Lower lobe of right lung (tissue), 2 donors: ENCODE results near the gene TENM4. TPM values are rescaled to one million over a fixed set of nuclear protein-coding genes. Genes with fewer than 3 reads are reported as not detected.

Experiments used
- ATAC-seq, 2 donors: fragments of 200-7000 bp; cut with Tn5 transposase; one replicate each; pipeline ENCODE4 v1.9.1; 2020 to 2022; ENCODE audit warnings: mild to moderate bottlenecking in 2 of 2, moderate library complexity in 2 of 2
- DNase-seq: peaks from one replicate; pipeline ENCODE4 v3.0.0-alpha.2; 2020
- H3K27ac ChIP-seq: fragments of 200-600 bp; one replicate; pipeline ENCODE4 v1.8.0; 2022
- H3K27me3 ChIP-seq: fragments of 200-600 bp; one replicate; pipeline ENCODE4 v1.8.0; 2022; ENCODE audit warnings: low read depth
- H3K36me3 ChIP-seq: fragments of 200-600 bp; one replicate; pipeline ENCODE4 v1.8.0; 2022; ENCODE audit warnings: mild to moderate bottlenecking
- H3K4me1 ChIP-seq: fragments of 200-600 bp; one replicate; pipeline ENCODE4 v1.8.0; 2022
- H3K4me3 ChIP-seq: fragments of 200-600 bp; one replicate; pipeline ENCODE4 v1.8.0; 2022; ENCODE audit warnings: mild to moderate bottlenecking
- H3K9me3 ChIP-seq: fragments of 200-600 bp; one replicate; pipeline ENCODE4 v1.8.0; 2022
- intact Hi-C: fragments of 100-400 bp; cut with DNase I; formaldehyde crosslinking; loops from one replicate; pipeline ENCODE4 v1.11.0; 2022
- total RNA-seq: library from RNA; stranded (reverse); fragmentation: NEBNext Ultra II Directional; extraction: Animal tissue kit (Norgen Biotek cat#: 25700); gene quantifications from one replicate; pipeline ENCODE4 v1.2.1, GENCODE V29; 2021
- TF ChIP-seq, protein P1 (sequence below): fragments of 200-600 bp; IDR thresholded peaks from one replicate; pipeline ENCODE4 v1.8.0; 2022; ENCODE audit warnings: antibody characterized with exemption, mild to moderate bottlenecking
- donor health status: DM: no; HTN: yes; CAD: no; lungs with severe emphysema.

The TENM4 gene
- total RNA-seq, 1 donor from 2014 or later, result 1.1 TPM

DNA sequence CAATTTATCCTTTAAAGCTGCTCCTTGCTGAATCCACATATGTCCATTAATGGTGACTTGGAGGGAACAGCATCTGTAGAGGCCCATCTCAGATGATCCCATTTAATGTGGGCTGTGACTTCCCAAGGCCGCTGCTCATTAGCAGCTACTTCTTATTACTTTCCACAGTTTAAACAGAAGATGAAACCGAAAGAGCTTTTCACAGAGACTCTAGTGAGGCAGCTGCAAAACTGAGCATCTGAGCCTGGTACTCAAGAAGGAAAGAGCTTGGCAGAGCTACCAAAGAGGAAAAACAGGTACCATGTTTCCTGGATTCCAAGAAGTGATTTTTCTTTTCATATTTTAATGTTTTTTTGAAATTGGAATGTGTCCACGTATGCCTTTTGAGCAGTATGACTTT, 755.7 kb downstream of the TENM4 start:
- intact Hi-C loops, result no loop called here
- Histone ChIP-seq H3K27ac (no peak overlapping the region), H3K4me3 (no peak overlapping the region), H3K27me3 (no peaks in the 10 kb centered on the region), H3K4me1 (no peaks in the 10 kb centered on the region), H3K36me3 (no peaks in the 10 kb centered on the region), H3K9me3 (no peaks in the 10 kb centered on the region)
- ATAC-seq (no peak), DNase-seq (no peak)
- TF ChIP-seq, protein P1, sequence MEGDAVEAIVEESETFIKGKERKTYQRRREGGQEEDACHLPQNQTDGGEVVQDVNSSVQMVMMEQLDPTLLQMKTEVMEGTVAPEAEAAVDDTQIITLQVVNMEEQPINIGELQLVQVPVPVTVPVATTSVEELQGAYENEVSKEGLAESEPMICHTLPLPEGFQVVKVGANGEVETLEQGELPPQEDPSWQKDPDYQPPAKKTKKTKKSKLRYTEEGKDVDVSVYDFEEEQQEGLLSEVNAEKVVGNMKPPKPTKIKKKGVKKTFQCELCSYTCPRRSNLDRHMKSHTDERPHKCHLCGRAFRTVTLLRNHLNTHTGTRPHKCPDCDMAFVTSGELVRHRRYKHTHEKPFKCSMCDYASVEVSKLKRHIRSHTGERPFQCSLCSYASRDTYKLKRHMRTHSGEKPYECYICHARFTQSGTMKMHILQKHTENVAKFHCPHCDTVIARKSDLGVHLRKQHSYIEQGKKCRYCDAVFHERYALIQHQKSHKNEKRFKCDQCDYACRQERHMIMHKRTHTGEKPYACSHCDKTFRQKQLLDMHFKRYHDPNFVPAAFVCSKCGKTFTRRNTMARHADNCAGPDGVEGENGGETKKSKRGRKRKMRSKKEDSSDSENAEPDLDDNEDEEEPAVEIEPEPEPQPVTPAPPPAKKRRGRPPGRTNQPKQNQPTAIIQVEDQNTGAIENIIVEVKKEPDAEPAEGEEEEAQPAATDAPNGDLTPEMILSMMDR, result no peak

DNA sequence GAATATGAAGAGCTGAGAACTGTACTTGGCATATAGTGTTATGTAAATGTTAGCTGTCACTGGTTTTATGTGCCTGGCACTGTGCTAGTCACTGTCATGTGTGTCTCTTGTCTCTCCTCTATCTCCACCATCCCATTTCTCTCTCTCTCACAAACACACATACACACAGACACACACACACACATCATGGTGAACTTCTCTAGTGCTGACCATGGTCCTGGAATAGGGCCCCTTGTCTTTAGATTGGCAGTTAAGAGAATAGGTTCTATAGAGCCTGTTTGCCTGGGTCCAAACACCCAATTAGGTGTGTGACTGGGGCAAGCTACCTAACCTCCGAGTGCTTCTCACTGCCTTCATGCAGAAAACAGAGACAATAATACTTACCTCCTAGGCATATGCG, 756.5 kb downstream of the TENM4 start:
- no peaks in the 10 kb centered on the region for H3K36me3 ChIP-seq
- no peaks in the 10 kb centered on the region for H3K9me3 ChIP-seq
- ATAC-seq (no peak), DNase-seq (no peak)
- H3K27ac ChIP-seq, result no peak overlapping the region
- intact Hi-C loops, result no loop called here
- no peak overlapping the region for H3K4me3 ChIP-seq
- no peaks in the 10 kb centered on the region for H3K4me1 ChIP-seq
- TF ChIP-seq, protein P1, result no peak
- H3K27me3 ChIP-seq, result no peaks in the 10 kb centered on the region

DNA sequence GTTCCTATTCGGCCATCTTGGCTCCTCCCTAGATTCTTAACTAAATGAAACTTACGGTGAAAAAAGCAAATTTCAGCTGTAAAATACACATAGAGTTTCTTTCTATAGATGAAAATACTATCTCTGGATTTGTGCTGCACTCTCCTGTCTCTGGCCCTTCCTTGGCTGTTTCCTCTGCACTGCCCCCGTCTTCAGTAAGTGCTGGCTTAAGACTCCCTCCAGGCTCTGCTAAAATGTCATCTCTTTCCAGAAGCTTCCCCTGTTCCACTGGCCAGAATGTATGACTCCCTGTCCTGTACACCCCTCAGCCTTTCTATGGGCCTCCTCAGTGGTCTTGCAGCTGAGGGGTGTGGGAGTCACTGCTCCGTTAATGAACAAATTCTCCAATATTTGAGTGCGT, 757.1 kb downstream of the TENM4 start:
- H3K4me1 ChIP-seq, result no peaks in the 10 kb centered on the region
- H3K27ac ChIP-seq, result no peak overlapping the region
- TF ChIP-seq, protein P1, result no peak
- intact Hi-C loops, result no loop called here
- no peak overlapping the region for H3K4me3 ChIP-seq
- no peaks in the 10 kb centered on the region for H3K9me3 ChIP-seq
- no peak for DNase-seq
- no peak for ATAC-seq
- H3K36me3 ChIP-seq, result no peaks in the 10 kb centered on the region
- H3K27me3 ChIP-seq, result no peaks in the 10 kb centered on the region

DNA sequence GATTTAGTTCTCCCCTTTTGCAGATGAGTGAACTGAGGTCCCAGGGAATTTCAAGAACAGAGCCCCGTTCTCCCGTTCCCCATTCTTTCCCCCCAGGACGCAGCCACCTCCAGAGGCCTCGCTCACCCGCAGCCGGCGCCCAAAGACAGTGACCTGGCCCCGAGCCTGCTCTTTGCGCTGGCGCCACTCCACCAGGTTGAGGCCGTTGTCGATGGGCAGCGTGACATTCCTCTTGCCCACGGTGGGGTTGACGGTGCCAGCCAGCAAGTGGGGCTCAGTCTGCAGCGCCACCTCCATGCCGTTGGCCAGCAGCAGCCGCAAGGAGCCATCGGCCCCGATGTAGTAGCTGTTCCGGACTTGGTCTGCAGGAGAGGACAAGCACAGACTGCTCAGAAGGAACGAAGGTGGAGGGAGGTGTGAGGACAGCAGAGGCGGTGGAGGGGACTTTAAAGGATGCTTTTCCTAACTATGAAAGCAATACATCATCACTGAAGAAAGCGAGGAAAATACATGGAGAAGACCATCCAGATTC, 764.7 kb downstream of the TENM4 start:
- Histone ChIP-seq H3K27me3 (no peaks in the 10 kb centered on the region), H3K9me3 (no peaks in the 10 kb centered on the region), H3K36me3 (no peaks in the 10 kb centered on the region), H3K4me1 (no peaks in the 10 kb centered on the region), H3K4me3 (no peak overlapping the region), H3K27ac (no peak overlapping the region)
- no peak for ATAC-seq
- no peak for DNase-seq
- TF ChIP-seq, protein P1, result no peak
- intact Hi-C loops, result no loop called here

DNA sequence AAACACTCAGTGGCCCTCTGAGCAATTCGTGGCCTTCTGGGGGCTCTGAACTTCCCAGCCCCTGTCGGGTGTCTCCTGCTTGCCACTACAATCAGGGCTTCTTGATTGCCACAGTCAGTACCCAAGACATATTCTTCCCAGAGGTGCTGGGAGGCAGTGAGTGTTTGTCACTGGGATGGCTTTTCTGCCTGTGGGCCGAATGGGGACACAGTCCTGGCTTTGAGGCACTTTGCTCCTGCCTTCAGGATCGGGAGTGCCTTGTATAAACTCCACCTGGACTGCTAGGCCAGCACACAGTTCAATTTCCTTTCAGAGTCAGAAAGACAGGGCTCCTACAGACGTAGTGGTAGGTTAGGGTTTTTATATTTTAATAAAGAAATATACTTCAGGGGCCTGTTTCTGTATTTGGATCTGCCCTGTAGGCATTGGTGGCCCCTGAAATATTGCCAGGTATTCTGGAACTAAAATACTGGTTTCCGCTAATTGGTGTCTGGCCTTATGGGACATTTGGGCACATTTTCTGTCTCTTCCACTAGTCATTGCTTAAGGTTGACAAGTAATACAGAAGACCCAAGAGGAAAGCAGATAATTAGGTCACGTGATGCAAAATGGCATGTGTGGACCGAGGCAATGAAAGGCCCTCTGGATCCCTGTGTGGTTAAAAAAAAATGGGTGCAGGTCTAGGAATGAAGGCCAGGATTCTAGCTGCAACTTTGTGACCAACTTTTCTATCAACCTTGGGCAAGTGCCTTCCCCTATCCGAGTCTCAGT, 767.8 kb downstream of the TENM4 start:
- H3K27me3 ChIP-seq, result no peaks in the 10 kb centered on the region
- H3K4me3 ChIP-seq, result no peak overlapping the region
- DNase-seq, result no peak
- H3K36me3 ChIP-seq, result no peaks in the 10 kb centered on the region
- intact Hi-C loops, result no loop called here
- no peak for ATAC-seq
- TF ChIP-seq, protein P1, result no peak
- H3K4me1 ChIP-seq, result no peaks in the 10 kb centered on the region
- no peak overlapping the region for H3K27ac ChIP-seq
- no peaks in the 10 kb centered on the region for H3K9me3 ChIP-seq
